ENCODE data around the gene GRIN2A. TPM values are rescaled to one million over a fixed set of nuclear protein-coding genes. Genes with fewer than 3 reads are reported as not detected.

GRIN2A gene
- total and polyA plus RNA-seq, 2 of the 13 experiments (the other 11 are each of a cell fraction or from before 2014, with no cell fraction given): not detected

GRCh38 chr16:9965079-9965478 lies 217.1 kb downstream of the GRIN2A start:
- WGBS (ENCODE audit: low lambda C conversion rate): 3% methylated on average over 3 of the region's 3 CpGs
- ATAC-seq: no peak

GRCh38 chr16:9964426-9964825 lies 217.8 kb downstream of the GRIN2A start:
- ATAC-seq (no peak), FAIRE-seq (no peak), DNase-seq (ENCODE audit: low spot score) (no peak)
- intact Hi-C loops (cut with micrococcal nuclease; ENCODE audit: unreplicated experiment) (no loop called here), in situ Hi-C loops (cut with HindIII; ENCODE audit: extremely low pct_ligation_motif_present, low pct_unique_long_range_greater_than_20kb) (no loop called here)
- no peaks in the 10 kb centered on the region for H3K79me2 ChIP-seq (ENCODE audit: insufficient read depth, low read length)
- POLR2A ChIA-PET: no interaction called here
- no peak overlapping the region for H3K4me2 ChIP-seq (ENCODE audit: low read depth, low read length)
- WGBS (ENCODE audit: low lambda C conversion rate): 16% methylated on average over 6 of the region's 6 CpGs
- CTCF ChIA-PET (ENCODE audit: low intra/inter-chr PET ratio, low total read pairs): no interaction called here
- H3K9ac ChIP-seq (ENCODE audit: insufficient read depth, low read depth, low read length): no peak overlapping the region
- H2AFZ ChIP-seq (ENCODE audit: low read length): no peak overlapping the region
- TF ChIP-seq ZNF17 (CRISPR knock-in tag; IDR thresholded peaks at IDR 0.05) (no peak), HOXA7 (CRISPR knock-in tag; IDR thresholded peaks at IDR 0.05) (no peak), ZNF260 (CRISPR knock-in tag; IDR thresholded peaks at IDR 0.05; ENCODE audit: borderline replicate concordance, low read depth) (no peak), TAF15 (IDR thresholded peaks at IDR 0.05; ENCODE audit: low read depth, low read length, poor library complexity, severe bottlenecking) (no peak), ZBTB8A (CRISPR knock-in tag; IDR thresholded peaks at IDR 0.05; ENCODE audit: borderline replicate concordance, low read depth) (no peak), ZBTB1 (CRISPR knock-in tag; IDR thresholded peaks at IDR 0.05; ENCODE audit: borderline replicate concordance) (no peak), ZBTB49 (CRISPR knock-in tag; IDR thresholded peaks at IDR 0.05; ENCODE audit: borderline replicate concordance) (no peak), RFX5 (IDR thresholded peaks at IDR 0.05; ENCODE audit: low read depth, low read length) (no peak)
- H3K4me1 ChIP-seq (ENCODE audit: insufficient read depth, low read length): no peaks in the 10 kb centered on the region
- no peaks in the 10 kb centered on the region for H3K36me3 ChIP-seq (replicated peaks in 1 of 2; ENCODE audit: control insufficient read depth in 1 of 2, insufficient read depth in 2 of 2, low read length in 2 of 2)
- no peaks in the 10 kb centered on the region for H3K9me3 ChIP-seq (ENCODE audit: low read length)
- H4K20me1 ChIP-seq (ENCODE audit: insufficient read depth, low read length): no peaks in the 10 kb centered on the region
- no peak overlapping the region for H3K4me3 ChIP-seq (replicated peaks in 1 of 3; ENCODE audit: insufficient read depth in 1 of 3, low read depth in 2 of 3, low read length in 3 of 3)
- H3K27ac ChIP-seq (ENCODE audit: extremely low read length, insufficient read depth, low read length): no peak overlapping the region
- BruUV-seq (replicated peaks): no TSS peak
- no peaks in the 10 kb centered on the region; a peak in 1 of 5 replicates for H3K27me3 ChIP-seq (ENCODE audit: control insufficient read depth in 1 of 2, insufficient read depth in 2 of 2, low read length in 2 of 2)

More at GRCh38 chr16:9965079-9965478, 217.1 kb downstream of the GRIN2A start:
- no peaks in the 10 kb centered on the region for H3K4me1 ChIP-seq (ENCODE audit: insufficient read depth, low read length)
- H3K9ac ChIP-seq (ENCODE audit: insufficient read depth, low read depth, low read length): no peak overlapping the region
- no peaks in the 10 kb centered on the region for H3K9me3 ChIP-seq (ENCODE audit: low read length)
- no peak overlapping the region for H3K4me2 ChIP-seq (ENCODE audit: low read depth, low read length)
- no peaks in the 10 kb centered on the region for H3K36me3 ChIP-seq (replicated peaks in 1 of 2; ENCODE audit: control insufficient read depth in 1 of 2, insufficient read depth in 2 of 2, low read length in 2 of 2)
- CTCF ChIA-PET (ENCODE audit: low intra/inter-chr PET ratio, low total read pairs): no interaction called here
- no peak for TF ChIP-seq ZBTB49 (CRISPR knock-in tag; IDR thresholded peaks at IDR 0.05; ENCODE audit: borderline replicate concordance)
- H4K20me1 ChIP-seq (ENCODE audit: insufficient read depth, low read length): no peaks in the 10 kb centered on the region
- no peak overlapping the region for H3K4me3 ChIP-seq (replicated peaks in 1 of 3; ENCODE audit: insufficient read depth in 1 of 3, low read depth in 2 of 3, low read length in 3 of 3)
- intact Hi-C loops (cut with micrococcal nuclease; ENCODE audit: unreplicated experiment) (no loop called here), in situ Hi-C loops (cut with HindIII; ENCODE audit: extremely low pct_ligation_motif_present, low pct_unique_long_range_greater_than_20kb) (no loop called here)
- no TSS peak for BruUV-seq (replicated peaks)
- H2AFZ ChIP-seq (ENCODE audit: low read length): no peak overlapping the region
- H3K27me3 ChIP-seq (ENCODE audit: control insufficient read depth in 1 of 2, insufficient read depth in 2 of 2, low read length in 2 of 2): no peaks in the 10 kb centered on the region; a peak in 1 of 5 replicates
- FAIRE-seq: no peak
- H3K27ac ChIP-seq (ENCODE audit: extremely low read length, insufficient read depth, low read length): no peak overlapping the region
- POLR2A ChIA-PET: no interaction called here
- no peaks in the 10 kb centered on the region for H3K79me2 ChIP-seq (ENCODE audit: insufficient read depth, low read length)
- no peak for DNase-seq (ENCODE audit: low spot score)

Measured in HepG2 (cell line).